ENCODE data around the gene CNTF. TPM values are rescaled to one million over a fixed set of nuclear protein-coding genes. Genes with fewer than 3 reads are reported as not detected.

CNTF gene
- polyA plus RNA-seq, 3 donors = 2.1 TPM; not detected in 2

DNA sequence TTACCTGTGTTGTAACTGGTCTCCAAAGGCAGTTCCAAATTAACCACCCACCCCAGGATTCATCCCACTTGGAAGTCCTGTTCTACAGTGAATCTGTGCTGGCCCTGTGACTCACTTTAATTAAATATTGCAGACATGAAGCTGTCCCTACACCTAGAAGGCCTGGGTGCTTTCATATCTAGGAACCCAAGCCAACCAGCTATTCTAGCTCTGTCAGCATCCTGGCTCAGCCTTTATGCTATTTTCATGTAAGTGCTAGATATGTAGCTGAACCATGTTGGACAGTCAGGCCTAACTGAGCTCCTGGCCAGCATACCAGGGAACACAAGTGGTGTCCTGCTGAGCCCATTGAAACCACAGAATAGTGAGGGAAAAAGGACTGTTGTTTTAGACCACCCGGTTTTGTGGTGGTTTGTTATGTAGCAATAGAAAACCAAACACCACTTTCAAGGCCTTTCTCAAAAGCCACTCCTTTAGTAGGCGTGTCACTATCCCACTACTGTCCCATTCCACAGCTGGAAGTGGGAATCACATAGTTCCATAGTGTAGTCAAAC is 30.3 kb downstream of the CNTF start:
- intact Hi-C loops (cut with micrococcal nuclease) = loop anchor here in 1 of 2 donors (10.0 kb wide), 2 partner anchors 252 to 412 kb away; no protein-coding TSS in a partner anchor
- TF ChIP-seq, protein P1, sequence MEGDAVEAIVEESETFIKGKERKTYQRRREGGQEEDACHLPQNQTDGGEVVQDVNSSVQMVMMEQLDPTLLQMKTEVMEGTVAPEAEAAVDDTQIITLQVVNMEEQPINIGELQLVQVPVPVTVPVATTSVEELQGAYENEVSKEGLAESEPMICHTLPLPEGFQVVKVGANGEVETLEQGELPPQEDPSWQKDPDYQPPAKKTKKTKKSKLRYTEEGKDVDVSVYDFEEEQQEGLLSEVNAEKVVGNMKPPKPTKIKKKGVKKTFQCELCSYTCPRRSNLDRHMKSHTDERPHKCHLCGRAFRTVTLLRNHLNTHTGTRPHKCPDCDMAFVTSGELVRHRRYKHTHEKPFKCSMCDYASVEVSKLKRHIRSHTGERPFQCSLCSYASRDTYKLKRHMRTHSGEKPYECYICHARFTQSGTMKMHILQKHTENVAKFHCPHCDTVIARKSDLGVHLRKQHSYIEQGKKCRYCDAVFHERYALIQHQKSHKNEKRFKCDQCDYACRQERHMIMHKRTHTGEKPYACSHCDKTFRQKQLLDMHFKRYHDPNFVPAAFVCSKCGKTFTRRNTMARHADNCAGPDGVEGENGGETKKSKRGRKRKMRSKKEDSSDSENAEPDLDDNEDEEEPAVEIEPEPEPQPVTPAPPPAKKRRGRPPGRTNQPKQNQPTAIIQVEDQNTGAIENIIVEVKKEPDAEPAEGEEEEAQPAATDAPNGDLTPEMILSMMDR (IDR thresholded peaks at IDR 0.05) = no peak
- no peaks in the 10 kb centered on the region for H3K79me2 ChIP-seq (ENCODE audit: insufficient read depth, low read length)
- H3K27ac ChIP-seq (ENCODE audit: low read depth in 1 of 2, low read length in 2 of 2) = no peak overlapping the region
- H3K9me3 Mint-ChIP-seq = peaks cover 0 to 2% (median 0%) of the 10 kb centered on the region in 7 donors
- no peaks in the 10 kb centered on the region for H4K20me1 ChIP-seq (ENCODE audit: insufficient read depth, low read length)
- no CpG with 5 or more reads among the region's 2 CpGs for WGBS (ENCODE audit: insufficient coverage)
- H3K4me3 Mint-ChIP-seq = no peak overlapping the region
- H3K9me3 ChIP-seq (replicated peaks in 1 of 2; ENCODE audit: control insufficient read depth in 1 of 2, insufficient read depth in 1 of 2, low read length in 2 of 2) = no peaks in the 10 kb centered on the region
- H3K4me3 ChIP-seq (replicated peaks in 1 of 3; ENCODE audit: low read depth in 2 of 3, low read length in 3 of 3) = no peak overlapping the region
- DNase-seq = no peak
- H3K27me3 ChIP-seq (ENCODE audit: control insufficient read depth in 2 of 2, insufficient read depth in 2 of 2, low read length in 2 of 2) = no peaks in the 10 kb centered on the region
- H3K27me3 Mint-ChIP-seq (ENCODE audit: low read depth in 3 of 3) = no peaks in the 10 kb centered on the region
- no peaks in the 10 kb centered on the region for H3K4me1 ChIP-seq (ENCODE audit: control insufficient read depth in 1 of 2, insufficient read depth in 2 of 2, low read length in 2 of 2)
- no peaks in the 10 kb centered on the region for H3K36me3 Mint-ChIP-seq
- H3K4me1 Mint-ChIP-seq = peaks cover 4% of the 10 kb centered on the region
- H2AFZ ChIP-seq (ENCODE audit: insufficient read depth, low read depth, low read length, poor library complexity, severe bottlenecking) = no peak overlapping the region
- H3K4me2 ChIP-seq (replicated peaks; ENCODE audit: extremely low read depth, low read length, poor library complexity, severe bottlenecking) = no peak overlapping the region
- no peaks in the 10 kb centered on the region for H3K36me3 ChIP-seq (replicated peaks in 1 of 2; ENCODE audit: control insufficient read depth in 1 of 2, insufficient read depth in 2 of 2, low read length in 2 of 2)
- no peak overlapping the region for H3K9ac ChIP-seq (ENCODE audit: insufficient read depth, low read length, poor library complexity, severe bottlenecking)
- H3K27ac Mint-ChIP-seq = no peak overlapping the region

- intact Hi-C loops (cut with micrococcal nuclease) = loop anchor here (2.0 to 10.0 kb wide), 3 partner anchors 135 to 411 kb away; no protein-coding TSS in a partner anchor
- Mint-ChIP-seq H3K4me3 (no peak overlapping the region), H3K27ac (no peak overlapping the region), H3K36me3 (no peaks in the 10 kb centered on the region), H3K4me1 (peaks cover 4% of the 10 kb centered on the region), H3K9me3 (no peaks in the 10 kb centered on the region), H3K27me3 (ENCODE audit: low read depth in 3 of 3) (peaks cover 0 to 2% (median 0%) of the 10 kb centered on the region in 3 donors)
- Histone ChIP-seq H4K20me1 (ENCODE audit: insufficient read depth, low read length) (no peaks in the 10 kb centered on the region), H3K27ac (ENCODE audit: low read depth in 1 of 2, low read length in 2 of 2) (no peak overlapping the region), H3K4me1 (ENCODE audit: control insufficient read depth in 1 of 2, insufficient read depth in 2 of 2, low read length in 2 of 2) (no peaks in the 10 kb centered on the region), H2AFZ (ENCODE audit: insufficient read depth, low read depth, low read length, poor library complexity, severe bottlenecking) (no peak overlapping the region), H3K4me3 (replicated peaks in 1 of 3; ENCODE audit: low read depth in 2 of 3, low read length in 3 of 3) (no peak overlapping the region), H3K27me3 (ENCODE audit: control insufficient read depth in 2 of 2, insufficient read depth in 2 of 2, low read length in 2 of 2) (no peaks in the 10 kb centered on the region), H3K9me3 (replicated peaks in 1 of 2; ENCODE audit: control insufficient read depth in 1 of 2, insufficient read depth in 1 of 2, low read length in 2 of 2) (no peaks in the 10 kb centered on the region), H3K79me2 (ENCODE audit: insufficient read depth, low read length) (no peaks in the 10 kb centered on the region), H3K4me2 (replicated peaks; ENCODE audit: extremely low read depth, low read length, poor library complexity, severe bottlenecking) (no peak overlapping the region), H3K36me3 (replicated peaks in 1 of 2; ENCODE audit: control insufficient read depth in 1 of 2, insufficient read depth in 2 of 2, low read length in 2 of 2) (no peaks in the 10 kb centered on the region), H3K9ac (ENCODE audit: insufficient read depth, low read length, poor library complexity, severe bottlenecking) (no peak overlapping the region)
- 41% methylated on average over 9 of the region's 12 CpGs for WGBS (ENCODE audit: insufficient coverage)
- TF ChIP-seq, protein P1 (IDR thresholded peaks at IDR 0.05) = peak; percentile 91
- DNase-seq = peak; percentile 45 to 67 (median 56)
These were observed 31.8 kb downstream of the CNTF start for GRCh38 chr11:58654079-58654907.

All from CD14-positive monocyte (primary cell).